ENCODE measurements around the gene ZNF516.

ZNF516 gene

DNA sequence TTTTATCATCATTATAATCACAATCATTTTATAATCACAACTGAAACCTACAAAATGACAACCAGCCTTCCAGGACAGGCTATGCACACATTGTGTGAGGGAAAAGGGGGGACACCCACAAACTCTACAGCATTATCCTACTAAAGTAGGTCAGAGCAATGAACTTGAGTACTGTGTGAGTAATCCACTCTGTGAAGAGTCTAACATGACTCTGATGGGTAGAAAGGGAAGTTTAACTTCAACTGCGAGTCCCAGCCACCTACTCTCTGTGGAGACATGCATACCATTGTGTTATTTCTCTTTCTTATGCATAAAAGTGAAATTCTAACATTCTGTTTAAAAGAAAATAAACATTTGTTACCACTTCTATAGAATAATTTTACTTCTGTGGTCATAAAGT is 177.9 kb downstream of the ZNF516 start:
- DNase-seq, result no peak

DNA sequence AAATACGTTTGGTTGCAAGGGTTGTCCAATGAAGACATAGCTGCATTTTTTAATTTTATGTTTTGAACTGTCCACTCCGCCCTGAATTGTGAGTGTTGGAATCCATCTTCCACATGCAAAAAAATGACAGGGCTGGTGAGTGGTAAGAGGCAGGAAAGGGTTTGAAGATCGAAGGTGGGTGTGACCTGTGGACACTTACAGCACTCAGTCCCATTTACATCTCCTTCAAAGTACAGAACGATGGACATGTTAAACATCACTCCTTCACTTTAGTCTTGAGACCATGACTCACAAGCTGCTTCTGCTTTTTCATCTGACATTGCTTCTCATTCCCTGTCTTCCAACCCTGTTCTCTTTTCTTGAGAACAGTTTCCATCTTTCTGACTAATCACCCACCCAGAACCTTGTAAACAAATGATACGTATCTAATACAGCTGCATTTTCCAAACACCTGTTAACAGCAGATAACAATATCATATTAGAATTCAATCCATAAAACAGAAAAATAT is 179.3 kb downstream of the ZNF516 start:
- DNase-seq, result no peak

DNA sequence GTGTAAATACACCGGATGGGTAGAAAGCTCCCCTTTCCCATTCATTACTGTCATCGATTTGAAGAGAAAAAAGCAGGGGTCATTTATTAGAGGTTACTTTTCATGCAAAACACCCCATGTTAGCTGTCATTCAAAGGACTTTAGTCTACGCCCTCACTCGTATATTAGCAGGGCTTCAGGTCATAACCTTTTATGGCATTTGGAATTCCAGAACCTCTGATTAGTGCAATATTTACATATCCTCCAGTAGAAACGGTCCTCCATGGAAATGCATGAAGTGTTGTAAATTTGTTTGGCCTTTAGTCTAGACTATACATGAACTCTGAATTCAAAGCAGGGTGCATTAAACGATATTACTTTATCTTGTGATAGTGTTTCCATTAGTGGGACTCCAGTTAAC is 180.5 kb downstream of the ZNF516 start:
- DNase-seq, result no peak

GRCh38 chr18:76314015-76314414 is 181.0 kb downstream of the ZNF516 start:
- DNase-seq, result no peak
